GM21526 (cell line): ENCODE measurements around the gene PTPRN.

Experiments
- ATAC-seq: cut with Tn5 transposase; IDR thresholded peaks from one replicate; pipeline ENCODE4 v1.9.1; 2021; ENCODE audit warnings: moderate library complexity; ENCODE audit not compliant: unreplicated experiment, low FRiP score

PTPRN gene

DNA sequence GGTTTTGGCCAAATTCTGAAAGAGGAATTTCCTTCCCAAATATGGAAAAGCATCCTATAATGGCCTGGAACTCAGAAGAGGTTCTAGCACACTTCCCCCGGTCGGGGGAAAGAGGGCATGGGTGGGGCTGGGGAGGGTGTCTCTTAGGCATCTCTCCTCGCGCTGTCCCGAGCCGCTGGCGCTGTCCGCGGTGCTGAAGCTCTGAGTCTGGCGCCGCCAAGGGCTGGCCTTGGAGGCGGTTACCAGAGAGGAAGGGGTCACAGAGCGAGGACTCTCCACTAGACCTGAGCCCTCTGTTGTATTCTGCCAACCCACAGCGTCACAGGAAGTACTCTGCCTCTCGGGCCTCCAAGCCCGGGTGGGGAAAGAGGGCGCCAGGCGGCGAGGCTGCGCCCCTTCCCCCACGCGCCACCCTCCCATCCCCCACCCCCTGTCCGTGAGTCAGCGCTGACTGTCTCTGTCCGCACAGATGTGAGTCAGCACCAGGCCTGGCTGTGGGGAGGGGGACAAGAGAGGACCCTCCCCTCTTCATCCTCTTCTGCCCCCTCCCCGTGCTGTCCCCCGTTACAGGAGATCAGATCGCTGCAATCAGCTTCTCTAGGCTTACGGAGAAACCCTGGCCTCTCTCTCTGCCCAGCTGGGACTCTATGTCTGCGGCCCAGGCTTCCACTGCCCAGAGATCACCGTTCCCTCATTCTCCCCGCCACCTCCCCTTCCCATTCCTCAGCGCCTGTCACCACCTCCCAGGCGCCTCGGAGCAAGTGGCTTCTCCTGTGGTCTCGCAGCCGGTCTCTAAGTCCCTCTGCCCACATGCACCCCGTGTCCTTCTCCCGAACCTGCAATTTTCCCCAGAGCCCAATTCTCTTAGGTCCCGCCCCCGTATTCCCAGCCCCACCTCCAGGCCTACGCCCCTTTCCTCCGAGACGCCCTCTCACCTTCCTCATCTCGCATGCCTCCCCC lies 779 bp downstream of the PTPRN start:
- ATAC-seq = no peak

DNA sequence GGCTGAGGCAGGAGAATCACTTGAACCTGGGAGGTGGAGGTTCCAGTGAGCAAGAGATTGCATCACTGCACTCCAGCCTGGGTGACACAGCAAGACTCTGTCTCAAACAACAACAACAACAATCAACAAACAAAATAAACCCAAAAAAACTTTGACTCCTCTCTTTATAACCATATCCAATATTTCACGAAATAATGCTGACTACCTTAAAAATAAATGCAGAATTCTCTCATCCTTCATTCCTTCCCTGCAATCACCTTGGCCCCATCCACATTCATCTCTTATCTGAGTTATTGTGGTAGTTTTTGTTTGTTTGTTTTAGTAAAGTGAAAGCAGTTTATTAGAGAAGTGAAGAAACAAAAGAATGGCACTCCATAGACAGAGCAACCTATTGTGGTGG lies 3.2 kb downstream of the PTPRN start:
- no peak for ATAC-seq

DNA sequence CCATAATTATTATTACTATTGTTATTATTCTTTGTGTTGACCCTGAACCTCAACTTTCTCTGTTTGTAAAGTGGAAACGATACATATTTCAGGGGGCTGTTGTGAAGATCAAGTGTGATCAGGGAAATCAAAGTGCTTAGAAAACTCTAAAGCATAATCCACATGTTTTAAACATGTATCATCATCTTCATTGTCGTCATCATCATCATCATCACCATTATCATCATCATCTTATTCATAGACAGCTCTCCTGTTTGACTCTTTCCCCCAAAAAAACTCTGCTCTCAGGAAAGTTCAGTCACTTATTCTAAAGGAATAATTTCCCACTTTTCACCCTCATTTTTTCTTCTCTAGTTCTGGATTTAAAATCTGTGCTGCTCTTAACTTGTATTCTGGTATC lies 5.0 kb downstream of the PTPRN start:
- ATAC-seq = no peak

DNA sequence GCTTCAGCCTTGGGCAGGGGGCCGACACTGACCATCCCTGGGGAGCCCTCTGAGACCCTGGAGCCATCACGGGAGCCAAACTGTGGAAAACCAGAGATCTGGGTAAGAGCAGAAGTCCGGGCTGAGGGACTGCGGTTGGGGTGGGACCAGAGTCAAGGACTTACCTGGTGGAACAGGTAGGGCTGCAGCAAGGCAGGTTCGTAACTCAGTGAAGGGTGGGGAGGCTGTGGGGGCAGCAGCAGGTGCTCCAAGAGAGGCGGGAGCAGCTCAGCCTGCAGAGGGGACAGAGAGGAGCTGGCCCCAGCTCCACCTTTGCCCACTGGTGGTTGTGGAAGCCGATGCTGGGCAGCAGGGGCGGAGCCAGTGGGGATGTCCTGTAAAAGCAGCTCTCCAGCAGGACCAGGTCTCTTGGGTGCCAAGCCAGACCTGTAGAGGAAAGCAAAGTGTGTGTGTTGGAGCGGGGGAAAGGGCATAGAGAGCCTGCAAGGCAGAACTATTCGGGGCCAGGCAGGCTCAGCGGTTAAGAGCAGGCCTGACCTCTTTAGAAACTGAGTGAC lies 6.7 kb downstream of the PTPRN start:
- no peak for ATAC-seq

DNA sequence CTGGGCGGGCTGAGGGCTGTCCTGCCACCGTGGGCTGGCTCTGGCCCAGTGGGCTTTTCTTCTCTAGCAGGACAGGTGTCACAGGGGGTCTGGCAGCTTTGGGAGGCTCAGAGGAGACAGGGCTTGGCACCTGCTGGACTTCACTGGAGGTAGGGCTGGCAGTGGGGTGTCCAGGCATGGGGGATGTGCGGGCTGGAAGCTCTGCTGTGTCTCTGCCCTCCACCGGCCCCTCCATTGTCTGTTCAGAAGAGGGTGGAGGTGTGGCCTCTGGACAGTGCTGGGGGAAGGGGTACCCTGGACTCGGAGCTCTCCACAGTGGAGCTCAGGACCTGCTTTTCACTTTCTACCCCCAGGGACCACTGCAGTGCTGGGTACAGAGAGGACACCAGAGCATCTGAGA lies 9.2 kb downstream of the PTPRN start:
- ATAC-seq = no peak

DNA sequence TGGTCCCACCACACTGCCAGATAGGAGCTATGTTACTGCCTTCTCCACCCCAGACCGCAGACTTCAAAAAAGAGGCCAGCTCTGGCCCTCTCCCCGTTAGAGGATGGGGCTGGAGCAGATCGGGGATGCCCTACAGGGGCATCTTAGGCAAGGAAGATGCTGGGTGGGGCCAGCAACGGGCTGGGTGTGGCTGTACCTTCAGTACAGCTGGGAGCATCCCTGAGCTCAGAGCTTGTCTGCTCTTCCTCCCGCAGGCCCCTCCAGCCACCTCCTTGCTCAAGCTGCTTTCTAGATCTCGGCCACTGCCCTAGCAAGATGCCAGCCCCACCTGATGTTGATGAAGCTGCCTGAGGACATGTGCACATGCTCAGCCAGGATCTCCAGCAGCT lies 9.8 kb downstream of the PTPRN start:
- ATAC-seq = no peak

DNA sequence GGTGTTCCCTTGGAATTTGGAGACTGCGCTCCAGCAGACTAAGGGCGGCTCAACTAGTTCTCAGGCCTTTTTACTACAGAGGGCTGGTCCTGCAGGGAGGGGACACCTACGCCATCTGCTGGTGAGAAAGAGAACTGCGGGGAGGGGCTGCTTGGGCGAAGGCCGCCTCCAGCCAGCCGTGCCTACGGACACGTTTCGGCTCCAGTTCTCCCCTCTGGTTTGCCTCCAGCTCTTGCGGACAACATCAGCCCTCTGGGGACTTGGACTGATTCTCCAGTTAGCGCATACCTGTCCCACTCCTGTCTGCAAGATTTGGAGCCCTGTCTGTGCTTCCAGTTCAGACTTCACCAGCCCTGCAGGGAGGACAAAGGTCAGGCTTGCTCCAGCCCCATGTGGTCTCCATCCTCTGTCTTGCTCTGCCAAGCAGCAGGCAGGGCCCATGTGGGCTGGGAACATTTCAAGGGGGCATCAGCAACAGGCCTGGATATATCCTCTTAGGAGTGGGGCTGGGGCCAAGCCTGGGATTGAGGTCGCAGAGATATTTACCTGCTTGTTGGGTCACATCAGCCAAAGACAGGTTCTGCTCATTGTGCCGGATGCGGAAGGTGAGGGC lies 10.3 kb downstream of the PTPRN start:
- no peak for ATAC-seq

DNA sequence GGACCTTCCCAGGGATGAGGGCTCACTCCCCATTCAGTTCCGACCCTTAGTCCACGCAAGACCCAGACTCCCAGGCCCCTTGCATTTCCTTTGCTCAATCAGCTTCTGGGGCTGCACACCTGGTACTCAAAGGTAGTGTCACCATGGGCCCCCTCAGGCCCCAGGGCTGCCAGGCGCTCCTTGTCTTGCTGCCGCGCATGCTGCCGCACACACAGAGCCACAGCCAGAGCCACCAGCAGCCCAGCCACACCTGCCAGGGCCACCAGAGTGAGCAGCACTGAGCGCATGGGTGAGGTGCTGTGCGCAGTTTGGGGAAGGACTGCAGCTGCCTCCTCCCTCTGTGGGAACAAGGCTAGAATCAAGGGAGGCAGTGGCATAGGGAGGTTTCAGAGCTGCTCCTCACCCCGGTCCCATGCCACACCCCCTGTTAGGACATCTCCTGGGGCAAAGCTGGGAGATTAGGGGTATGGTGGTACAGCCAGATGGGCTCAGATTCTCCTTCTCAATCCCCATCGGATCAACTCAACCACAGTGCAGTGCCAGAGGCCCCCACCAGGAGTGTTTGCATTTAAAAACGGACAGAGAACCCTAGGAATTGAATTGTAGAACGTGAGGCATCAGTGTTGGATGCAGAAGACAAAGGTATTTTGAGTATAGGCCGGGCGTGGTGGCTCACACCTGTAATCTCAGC lies 11.3 kb downstream of the PTPRN start:
- ATAC-seq = no peak

DNA sequence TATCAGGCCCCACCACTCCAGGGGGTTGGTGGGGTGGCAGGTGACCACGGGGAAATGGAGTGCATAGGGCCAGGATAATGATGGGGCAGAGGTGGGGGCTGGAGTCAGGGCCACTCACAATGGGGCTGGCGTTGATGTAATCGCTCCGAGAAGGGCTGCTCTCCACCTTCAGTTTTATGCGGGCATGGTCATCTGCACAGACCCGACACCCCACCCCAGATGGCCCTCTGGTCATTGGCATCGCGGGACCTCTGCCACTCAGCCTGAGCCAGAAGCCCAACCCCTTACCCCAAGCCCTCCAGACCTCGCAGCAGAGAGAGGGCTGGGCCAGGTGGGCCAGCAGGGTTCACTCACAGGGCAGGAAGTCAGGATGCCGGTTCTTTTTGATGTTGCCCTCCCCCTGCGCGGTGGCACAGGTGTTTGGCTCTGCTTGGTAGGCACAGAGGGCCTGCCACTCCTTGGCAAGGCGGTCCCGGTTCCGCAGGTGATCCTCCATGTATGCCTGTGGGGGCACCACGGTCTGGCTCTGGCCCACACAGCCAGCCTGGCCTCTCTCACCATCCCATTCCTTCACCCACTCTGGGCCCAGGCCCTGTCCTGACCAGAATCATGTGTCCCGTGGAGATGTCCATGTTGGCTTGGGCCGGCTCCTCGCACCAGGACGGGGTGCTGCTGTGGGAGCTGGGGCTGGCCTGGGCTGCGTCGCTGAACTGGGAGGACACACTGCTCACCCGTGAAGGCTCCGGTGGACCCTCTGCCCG lies 12.4 kb downstream of the PTPRN start:
- no peak for ATAC-seq

DNA sequence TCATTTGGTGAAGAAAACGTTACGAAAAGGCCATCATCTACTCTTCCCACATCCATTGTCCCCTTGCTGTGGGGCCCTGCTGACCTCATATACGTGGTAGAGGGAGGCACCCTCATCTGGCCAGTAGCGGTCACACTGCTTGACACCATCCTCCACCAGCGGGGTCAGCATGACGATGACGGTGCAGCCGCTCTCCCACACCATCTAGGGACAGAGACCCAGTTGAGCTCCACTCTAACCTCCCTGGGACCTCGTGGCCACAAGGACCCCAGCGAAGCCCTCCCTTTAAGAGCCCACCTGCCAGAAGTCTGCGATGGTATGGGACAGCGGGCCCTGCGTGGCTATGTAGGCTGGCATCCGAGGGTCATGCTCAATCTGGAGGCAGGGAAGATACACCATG lies 13.1 kb downstream of the PTPRN start:
- ATAC-seq = no peak

DNA sequence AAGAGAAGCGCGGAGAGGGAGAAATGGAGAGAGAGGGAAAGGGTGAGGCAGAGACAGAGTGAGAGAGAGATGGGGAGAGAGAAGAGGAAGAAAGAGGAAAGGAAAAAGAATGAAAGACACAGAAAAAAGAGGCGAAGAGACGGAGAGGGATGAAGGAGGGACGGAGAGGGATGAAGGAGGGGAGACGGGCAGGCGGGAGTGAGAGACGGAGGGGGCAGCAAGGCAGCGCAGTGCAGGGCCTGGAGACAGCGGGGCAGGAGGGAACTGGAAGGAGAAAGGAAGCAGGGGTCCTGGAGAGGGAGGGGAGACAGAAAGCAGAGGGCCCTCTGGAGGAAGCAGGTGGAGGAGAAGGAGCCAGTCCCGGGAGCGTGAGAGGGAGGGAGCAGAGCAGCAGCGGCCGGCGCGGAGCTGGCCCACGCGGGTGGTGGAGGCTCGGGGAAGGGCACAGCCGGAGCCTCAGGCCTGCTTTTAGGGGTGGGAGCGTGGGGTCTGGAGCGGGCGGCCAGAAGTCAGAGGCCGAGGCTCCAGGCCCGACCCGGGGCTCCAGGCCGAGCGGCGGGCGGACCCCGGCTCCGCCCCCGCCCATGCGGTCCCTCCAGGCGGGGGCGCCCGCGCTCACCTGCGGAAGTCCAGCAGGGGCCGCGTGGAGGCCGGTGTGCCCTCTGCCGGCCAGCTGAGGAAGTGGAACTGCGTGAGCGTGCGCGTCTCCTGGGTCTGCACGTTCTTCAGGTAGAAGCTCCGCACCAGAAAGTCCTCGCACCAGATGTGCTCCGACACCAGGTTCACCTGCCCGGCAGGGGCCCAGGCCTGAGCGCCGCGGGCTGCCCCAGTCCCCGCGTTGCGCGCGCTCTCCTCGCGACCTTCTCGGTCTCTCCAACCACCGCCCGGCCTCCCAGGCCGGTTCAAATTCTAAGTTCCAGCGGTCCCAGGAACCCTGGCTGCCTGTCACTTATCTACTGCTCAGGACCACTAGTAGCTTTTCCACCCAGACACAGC lies 14.5 kb downstream of the PTPRN start:
- ATAC-seq = peak; percentile 82

DNA sequence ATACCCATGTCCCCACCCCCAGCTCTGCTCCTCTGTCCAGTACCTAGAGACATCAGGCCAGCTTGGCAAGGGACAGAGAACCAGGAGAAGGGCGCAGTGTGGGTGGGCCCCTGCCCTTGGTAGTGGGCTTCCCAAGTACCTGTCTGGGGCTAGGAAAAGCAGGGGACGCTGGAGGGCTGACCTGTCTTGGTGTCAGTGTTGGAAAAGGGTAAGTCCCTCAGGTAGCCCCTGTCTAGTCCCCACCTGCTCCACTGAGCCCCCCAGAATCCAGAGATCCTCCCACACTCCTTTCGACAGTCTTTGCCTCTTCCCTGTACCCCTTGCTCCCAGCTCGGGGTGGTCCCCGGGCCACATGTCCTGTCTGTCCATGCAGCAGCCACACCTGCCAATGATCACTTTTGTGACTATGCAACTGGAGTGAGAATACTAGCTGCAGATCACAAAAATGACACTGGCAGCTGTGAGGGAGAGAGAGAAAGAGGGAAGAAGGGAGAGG lies 15.4 kb downstream of the PTPRN start:
- ATAC-seq = no peak

DNA sequence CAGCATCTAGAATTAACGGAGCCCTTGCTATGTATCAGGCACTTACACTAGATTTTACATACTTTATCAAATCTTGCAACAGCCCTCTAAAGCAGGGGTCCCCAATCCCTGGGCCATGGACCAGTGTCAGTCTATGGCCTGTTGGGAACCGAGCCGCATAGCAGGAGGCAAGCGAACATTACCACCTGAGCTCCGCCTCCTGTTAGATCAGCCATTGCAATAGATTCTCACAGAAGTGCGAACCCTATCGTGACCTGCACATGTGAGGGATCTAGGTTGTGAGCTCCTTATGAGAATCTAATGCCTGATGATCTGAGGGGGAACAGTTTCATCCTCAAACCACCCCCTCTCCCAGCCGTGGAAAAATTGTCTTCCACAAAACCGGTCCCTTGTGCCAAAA lies 16.6 kb downstream of the PTPRN start:
- ATAC-seq = no peak

DNA sequence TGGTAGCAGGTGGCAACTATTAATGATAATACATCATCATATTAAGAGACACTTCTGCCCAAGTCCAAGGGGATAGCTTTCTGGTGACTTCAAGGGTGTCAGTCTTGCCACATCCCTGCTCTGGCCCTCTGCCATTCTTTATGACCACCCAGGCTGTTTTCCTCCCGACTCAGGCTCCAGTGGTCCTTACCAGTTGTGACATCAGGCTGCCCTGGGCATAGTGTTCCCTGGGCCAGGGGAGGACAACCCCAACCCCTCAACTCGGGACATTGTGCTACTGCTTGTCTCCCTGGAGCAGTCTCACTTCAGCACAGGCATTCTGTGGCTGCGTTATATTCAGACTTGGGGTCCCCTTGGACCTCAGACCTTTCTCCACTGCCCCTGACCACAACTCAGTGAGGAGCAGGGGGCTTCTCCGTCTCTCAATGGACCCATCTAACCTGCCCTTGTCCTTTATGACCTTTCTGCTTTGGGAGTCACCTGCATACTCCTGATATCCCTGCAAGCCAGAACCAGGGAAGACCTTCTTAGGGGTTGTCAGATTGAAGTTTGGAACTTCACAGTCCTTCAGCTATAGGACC lies 17.2 kb downstream of the PTPRN start:
- ATAC-seq = no peak

DNA sequence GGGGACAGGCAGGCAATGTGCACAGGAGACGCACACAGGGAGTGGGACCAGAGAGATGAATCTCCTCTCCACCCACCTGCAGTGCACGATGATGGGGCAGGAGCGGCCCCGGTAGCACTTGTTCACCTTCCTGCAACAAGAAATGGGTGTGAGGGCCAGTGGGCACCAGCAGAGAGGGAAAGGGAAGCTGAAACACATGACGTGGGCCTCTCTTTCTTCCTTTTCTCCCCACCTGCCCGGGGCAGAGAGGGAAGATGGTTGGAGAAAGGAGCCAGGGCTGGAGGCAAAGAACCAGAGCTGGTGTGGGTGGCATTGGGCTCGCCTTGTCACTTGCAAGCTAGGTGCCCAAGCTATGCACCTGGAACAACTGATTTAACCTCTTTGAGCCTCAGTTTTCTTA lies 17.8 kb downstream of the PTPRN start:
- no peak for ATAC-seq

DNA sequence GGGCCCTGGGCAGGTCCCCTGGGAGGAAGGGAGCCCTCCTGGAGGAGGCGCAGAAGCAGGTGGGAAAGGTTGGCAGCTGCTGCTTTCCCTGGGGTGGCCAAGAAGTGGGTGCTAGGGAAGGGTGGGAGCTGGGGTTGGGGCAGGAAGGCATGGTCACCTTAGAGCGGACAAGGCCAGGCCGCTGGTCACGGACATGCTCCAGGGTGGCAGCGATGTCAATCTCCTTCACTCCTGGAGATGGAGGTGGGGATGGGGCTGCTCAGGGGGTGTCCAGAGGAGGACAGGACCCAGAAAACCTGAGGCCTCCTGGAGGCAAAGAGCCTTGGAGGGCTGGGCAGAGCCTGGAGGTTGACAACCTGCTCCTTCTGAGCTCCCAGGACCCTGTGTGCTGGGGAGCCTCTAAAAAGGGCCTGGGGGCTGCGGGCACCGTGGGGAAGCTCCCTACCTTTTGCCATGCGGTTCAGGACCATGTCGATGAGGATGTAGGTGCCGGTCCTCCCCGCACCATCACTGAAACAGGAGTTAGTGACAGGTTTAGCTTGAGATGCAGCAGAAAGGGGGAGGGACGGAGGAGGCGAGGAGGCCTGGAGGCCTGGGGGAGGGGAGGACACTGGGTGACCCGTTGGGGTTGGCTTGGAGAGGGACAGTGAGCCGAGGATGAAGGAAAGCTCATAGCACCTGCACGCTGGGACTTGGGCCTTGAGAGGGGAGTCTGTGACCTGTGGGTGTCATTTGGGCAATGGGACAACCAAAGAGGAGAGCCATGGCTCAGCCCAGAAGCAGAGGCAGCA lies 18.6 kb downstream of the PTPRN start:
- ATAC-seq = no peak

DNA sequence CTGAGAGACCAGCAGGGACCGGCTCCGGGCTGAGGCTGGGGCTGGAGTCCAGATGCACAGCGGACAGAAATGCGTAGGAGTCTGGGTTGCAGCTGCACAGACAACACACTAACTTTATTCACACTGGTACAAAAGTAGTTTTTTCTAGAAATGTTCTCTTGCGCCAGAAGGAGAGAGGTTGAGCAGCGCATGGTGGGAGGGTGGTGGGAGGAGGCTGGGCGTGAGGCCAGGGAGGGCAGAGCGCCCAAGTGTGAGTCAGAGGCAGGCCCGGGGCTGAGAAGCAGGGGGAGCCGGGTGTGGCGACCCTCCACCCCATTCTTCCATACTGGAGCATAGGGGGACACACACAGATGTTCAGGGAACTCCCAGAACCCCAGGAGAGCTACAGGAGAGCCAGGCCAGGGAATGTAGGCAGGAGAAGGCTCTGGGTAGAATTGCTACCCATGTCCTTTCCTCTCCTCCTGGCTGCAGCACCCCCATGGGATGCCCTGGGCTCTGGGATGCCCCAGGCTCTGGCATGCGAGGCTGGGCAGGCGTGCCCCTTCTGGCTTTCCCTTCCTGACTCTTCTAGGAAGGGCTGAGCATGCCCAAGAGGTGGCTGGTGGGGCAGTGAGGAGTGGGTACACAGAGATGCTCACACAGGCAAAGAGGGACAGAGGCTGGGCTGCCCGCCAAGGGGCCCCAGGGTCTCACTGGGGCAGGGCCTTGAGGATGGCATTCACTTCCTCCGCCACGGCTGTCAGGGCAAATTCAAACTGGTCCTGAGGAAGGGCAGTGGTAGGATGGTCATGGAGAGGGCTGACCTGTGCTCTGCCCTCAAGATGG lies 19.5 kb downstream of the PTPRN start:
- ATAC-seq = no peak
